ENCODE measurements around the gene SIX3. TPM values are rescaled to one million over a fixed set of nuclear protein-coding genes. Genes with fewer than 3 reads are reported as not detected.

SIX3 gene
- polyA plus RNA-seq, 2 donors, result not detected

DNA sequence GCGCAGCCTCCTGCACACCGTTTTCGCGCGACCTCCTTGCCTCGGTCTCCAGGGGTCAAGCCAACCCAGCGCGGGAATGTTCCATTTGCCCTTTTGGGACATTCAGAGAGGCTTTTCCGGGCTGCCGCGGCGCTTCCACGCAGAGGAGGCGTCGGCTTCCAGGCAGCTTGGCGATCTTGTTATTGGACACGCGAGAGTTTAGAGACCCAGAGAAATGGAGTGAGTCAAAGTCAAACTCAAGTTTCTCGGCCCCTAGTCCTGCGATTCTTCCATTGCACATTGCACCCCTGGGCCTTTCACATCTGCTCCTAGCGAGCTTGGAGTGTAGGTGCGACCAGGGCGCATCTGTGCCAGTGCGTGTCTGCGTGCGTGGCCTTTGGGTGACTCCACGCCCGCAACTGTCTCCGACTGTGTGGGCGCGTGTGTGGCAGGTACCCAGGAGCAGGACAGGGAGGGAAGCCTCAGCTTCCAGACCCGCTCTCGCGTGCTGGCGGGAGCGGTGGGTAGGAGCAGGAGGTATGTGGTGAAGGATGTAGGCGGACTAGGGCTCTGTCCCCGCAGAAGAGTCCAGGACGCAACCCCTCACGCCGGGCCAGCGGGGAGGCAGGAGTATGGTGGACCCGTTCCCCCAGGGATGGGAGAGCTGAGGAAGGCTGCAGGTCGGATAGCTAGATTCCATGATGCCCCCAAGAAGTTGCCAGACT, 13.5 kb downstream of the SIX3 start:
- H3K27ac ChIP-seq (ENCODE audit: low read depth in 2 of 2, low read length in 1 of 2), result no peak overlapping the region
- H3K9me3 ChIP-seq (ENCODE audit: control insufficient read depth in 2 of 2, insufficient read depth in 1 of 2, low read depth in 1 of 2, low read length in 1 of 2), result no peaks in the 10 kb centered on the region
- H3K4me1 ChIP-seq (ENCODE audit: control insufficient read depth in 2 of 2, insufficient read depth in 2 of 2, low read length in 1 of 2), result peaks cover 14% of the 10 kb centered on the region in 2 donors
- 4 to 5% methylated on average over 44 of the region's 44 CpGs for WGBS, 2 donors
- peaks cover 9 to 17% of the 10 kb centered on the region in 2 donors for H3K27me3 ChIP-seq (ENCODE audit: control insufficient read depth in 1 of 2, insufficient read depth in 2 of 2, low read length in 2 of 2)
- no peaks in the 10 kb centered on the region for H3K36me3 ChIP-seq (ENCODE audit: control insufficient read depth in 2 of 2, insufficient read depth in 2 of 2, low read length in 1 of 2)
- peak overlapping the region in 1 of 2 donors; percentile 5 for H3K4me3 ChIP-seq (ENCODE audit: low read depth in 1 of 2, low read length in 2 of 2)

DNA sequence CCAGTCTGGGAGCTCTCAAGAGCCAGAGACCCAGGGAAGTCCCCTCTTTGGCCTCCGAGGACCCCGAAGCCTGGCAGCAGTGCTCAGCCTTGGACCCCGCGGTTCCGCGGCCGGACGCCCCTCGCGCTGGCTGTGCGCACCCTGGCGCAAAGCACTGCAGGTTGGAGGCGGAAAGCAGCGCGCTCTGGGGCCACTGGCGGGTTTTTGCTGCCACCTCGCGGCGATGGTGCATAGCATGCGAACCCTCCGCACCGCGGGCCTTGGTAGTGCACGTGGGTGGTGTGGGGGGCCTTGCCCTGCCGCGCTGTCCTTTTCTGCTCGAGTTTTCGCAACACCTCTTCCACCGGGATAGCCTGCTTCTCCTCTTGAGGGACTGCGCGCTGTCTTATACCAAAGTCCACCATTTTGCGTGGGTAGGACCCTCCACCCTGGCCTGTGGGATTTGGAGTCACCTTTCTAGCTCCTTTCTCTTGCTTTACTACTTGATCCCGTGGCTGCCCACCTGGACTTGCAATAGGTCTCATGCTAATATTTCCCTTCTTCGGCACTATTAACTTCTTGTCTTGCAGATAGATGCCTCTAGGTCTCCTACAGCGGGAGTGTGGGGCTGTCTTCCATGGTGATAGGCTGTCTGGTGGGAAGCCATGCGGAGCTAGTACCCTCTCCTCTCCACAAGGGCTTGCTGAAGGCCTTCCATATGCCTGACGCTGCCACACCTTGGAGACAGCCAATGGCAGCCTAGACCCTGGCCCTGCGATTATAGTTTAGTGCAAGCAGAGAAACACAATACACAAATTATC, 14.3 kb downstream of the SIX3 start:
- peaks cover 14% of the 10 kb centered on the region in 2 donors for H3K4me1 ChIP-seq (ENCODE audit: control insufficient read depth in 2 of 2, insufficient read depth in 2 of 2, low read length in 1 of 2)
- no peak overlapping the region for H3K27ac ChIP-seq (ENCODE audit: low read depth in 2 of 2, low read length in 1 of 2)
- WGBS, 2 donors, result 9 to 10% methylated on average over 38 of the region's 38 CpGs
- H3K4me3 ChIP-seq (ENCODE audit: low read depth in 1 of 2, low read length in 2 of 2), result peak overlapping the region in 1 of 2 donors; percentile 5
- no peaks in the 10 kb centered on the region for H3K36me3 ChIP-seq (ENCODE audit: control insufficient read depth in 2 of 2, insufficient read depth in 2 of 2, low read length in 1 of 2)
- peaks cover 9 to 17% of the 10 kb centered on the region in 2 donors for H3K27me3 ChIP-seq (ENCODE audit: control insufficient read depth in 1 of 2, insufficient read depth in 2 of 2, low read length in 2 of 2)
- no peaks in the 10 kb centered on the region for H3K9me3 ChIP-seq (ENCODE audit: control insufficient read depth in 2 of 2, insufficient read depth in 1 of 2, low read depth in 1 of 2, low read length in 1 of 2)

DNA sequence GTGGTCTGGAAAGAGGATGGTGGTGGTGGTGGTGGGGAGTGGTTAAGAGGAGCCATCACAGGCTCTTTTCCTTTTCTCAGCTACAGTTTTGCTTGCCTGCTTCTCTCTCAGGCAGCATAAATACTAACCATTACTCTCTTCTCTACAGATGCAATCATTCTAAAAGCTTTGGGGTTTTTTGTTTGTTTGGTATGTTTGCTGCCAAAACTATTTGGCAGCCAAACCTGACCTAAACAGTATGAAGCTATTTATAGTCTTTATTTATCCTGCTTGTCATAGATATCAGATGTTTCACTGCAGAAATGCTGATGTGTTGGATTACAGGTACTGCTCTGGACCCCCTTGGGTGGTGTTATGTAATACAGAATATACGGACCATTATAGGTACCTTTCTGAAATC, 15.3 kb downstream of the SIX3 start:
- H3K4me1 ChIP-seq (ENCODE audit: control insufficient read depth in 2 of 2, insufficient read depth in 2 of 2, low read length in 1 of 2), result peaks cover 14% of the 10 kb centered on the region in 2 donors

DNA sequence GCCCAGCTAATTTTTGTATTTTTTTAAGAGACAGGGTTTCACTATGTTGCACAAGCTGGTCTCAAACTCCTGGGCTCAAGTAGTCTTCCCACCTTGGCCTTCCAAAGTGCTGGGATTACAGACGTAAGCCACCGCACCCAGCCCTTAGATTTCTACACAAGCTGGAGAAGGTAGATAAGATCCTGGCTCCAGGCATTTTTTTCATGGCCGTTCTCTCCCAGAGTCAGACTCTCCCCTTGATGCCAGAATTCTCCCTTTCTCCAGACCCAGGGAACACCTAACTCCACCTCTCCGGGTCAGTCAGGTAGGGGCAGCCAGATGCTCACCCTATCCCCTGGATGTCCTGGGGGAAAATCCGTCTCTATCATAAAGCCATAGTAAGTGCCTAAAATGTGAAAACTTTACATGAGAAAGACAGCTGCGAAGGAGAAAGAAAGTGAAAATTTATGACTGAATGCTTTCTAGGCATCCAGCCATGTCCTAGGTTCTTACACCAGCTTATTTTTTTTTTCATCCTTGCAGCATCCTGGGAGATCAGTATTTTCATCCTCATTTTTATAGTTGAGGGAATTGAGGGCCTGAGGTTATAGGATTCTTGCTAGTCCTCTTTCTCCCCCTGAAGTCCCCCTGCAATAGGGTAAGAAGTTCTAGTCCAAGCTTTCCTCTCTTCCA, 16.3 kb downstream of the SIX3 start:
- WGBS, 2 donors, result 69 to 79% methylated on average over 6 of the region's 6 CpGs
- Histone ChIP-seq H3K27ac (ENCODE audit: low read depth in 2 of 2, low read length in 1 of 2) (no peak overlapping the region), H3K27me3 (ENCODE audit: control insufficient read depth in 1 of 2, insufficient read depth in 2 of 2, low read length in 2 of 2) (peaks cover 6 to 13% of the 10 kb centered on the region in 2 donors), H3K4me1 (ENCODE audit: control insufficient read depth in 2 of 2, insufficient read depth in 2 of 2, low read length in 1 of 2) (peaks cover 8 to 12% of the 10 kb centered on the region in 2 donors), H3K36me3 (ENCODE audit: control insufficient read depth in 2 of 2, insufficient read depth in 2 of 2, low read length in 1 of 2) (no peaks in the 10 kb centered on the region), H3K4me3 (ENCODE audit: low read depth in 1 of 2, low read length in 2 of 2) (no peak overlapping the region), H3K9me3 (ENCODE audit: control insufficient read depth in 2 of 2, insufficient read depth in 1 of 2, low read depth in 1 of 2, low read length in 1 of 2) (no peaks in the 10 kb centered on the region)

More for the DNA sequence above, 15.3 kb downstream of the SIX3 start:
- Histone ChIP-seq H3K27me3 (ENCODE audit: control insufficient read depth in 1 of 2, insufficient read depth in 2 of 2, low read length in 2 of 2) (peaks cover 6 to 13% of the 10 kb centered on the region in 2 donors), H3K9me3 (ENCODE audit: control insufficient read depth in 2 of 2, insufficient read depth in 1 of 2, low read depth in 1 of 2, low read length in 1 of 2) (no peaks in the 10 kb centered on the region), H3K36me3 (ENCODE audit: control insufficient read depth in 2 of 2, insufficient read depth in 2 of 2, low read length in 1 of 2) (no peaks in the 10 kb centered on the region), H3K27ac (ENCODE audit: low read depth in 2 of 2, low read length in 1 of 2) (no peak overlapping the region), H3K4me3 (ENCODE audit: low read depth in 1 of 2, low read length in 2 of 2) (no peak overlapping the region)
- 56 to 71% methylated on average over 1 of the region's 1 CpG for WGBS, 2 donors

DNA sequence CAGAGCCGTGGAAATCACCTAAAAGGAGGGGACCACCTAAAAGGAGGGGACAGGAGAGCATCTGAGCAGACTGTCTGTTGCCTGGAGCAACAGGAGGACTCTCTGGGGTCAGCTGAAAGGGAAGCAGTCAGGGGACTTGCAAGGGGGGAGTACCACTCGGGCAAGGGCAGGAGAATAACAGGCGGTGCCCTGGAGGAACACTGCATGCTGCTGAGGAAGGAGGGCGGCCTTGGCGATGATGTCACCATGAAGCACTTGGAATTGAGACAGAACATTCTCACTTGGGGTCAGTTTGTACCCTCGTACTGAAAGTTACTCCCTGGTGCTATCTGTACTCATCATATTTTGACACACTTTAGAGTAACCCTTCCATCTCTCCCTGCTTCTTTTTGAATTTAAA, 18.4 kb downstream of the SIX3 start:
- Histone ChIP-seq H3K4me3 (ENCODE audit: low read depth in 1 of 2, low read length in 2 of 2) (no peak overlapping the region), H3K9me3 (ENCODE audit: control insufficient read depth in 2 of 2, insufficient read depth in 1 of 2, low read depth in 1 of 2, low read length in 1 of 2) (no peaks in the 10 kb centered on the region), H3K4me1 (ENCODE audit: control insufficient read depth in 2 of 2, insufficient read depth in 2 of 2, low read length in 1 of 2) (peaks cover 7 to 8% of the 10 kb centered on the region in 2 donors), H3K27ac (ENCODE audit: low read depth in 2 of 2, low read length in 1 of 2) (no peak overlapping the region), H3K27me3 (ENCODE audit: control insufficient read depth in 1 of 2, insufficient read depth in 2 of 2, low read length in 2 of 2) (peaks cover 2 to 5% of the 10 kb centered on the region in 2 donors), H3K36me3 (ENCODE audit: control insufficient read depth in 2 of 2, insufficient read depth in 2 of 2, low read length in 1 of 2) (no peaks in the 10 kb centered on the region)
- WGBS, 2 donors, result 70 to 71% methylated on average over 6 of the region's 6 CpGs

DNA sequence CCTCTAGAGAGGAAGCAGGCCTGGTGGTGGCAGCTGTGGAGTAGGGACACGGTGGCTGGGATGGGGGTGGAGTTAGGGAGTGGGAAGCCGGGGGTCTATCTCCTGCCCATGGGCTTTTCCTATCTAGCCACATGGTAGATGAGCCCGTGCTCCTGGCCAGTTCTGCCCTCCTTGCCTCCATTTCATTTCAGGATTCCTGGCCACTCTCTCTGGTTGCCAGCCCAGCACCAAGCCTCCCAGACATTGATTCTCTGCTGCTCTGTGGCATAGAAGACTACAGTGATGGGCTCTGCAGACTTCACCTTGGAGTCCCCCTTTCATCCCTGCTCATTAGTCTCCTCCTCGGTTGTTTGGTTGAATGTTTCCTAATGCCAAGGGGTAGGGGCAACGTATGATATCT, 19.4 kb downstream of the SIX3 start:
- H3K27me3 ChIP-seq (ENCODE audit: control insufficient read depth in 1 of 2, insufficient read depth in 2 of 2, low read length in 2 of 2), result no peaks in the 10 kb centered on the region
- H3K4me3 ChIP-seq (ENCODE audit: low read depth in 1 of 2, low read length in 2 of 2), result no peak overlapping the region
- peaks cover 0 to 3% of the 10 kb centered on the region in 2 donors for H3K4me1 ChIP-seq (ENCODE audit: control insufficient read depth in 2 of 2, insufficient read depth in 2 of 2, low read length in 1 of 2)
- H3K27ac ChIP-seq (ENCODE audit: low read depth in 2 of 2, low read length in 1 of 2), result no peak overlapping the region
- no peaks in the 10 kb centered on the region for H3K9me3 ChIP-seq (ENCODE audit: control insufficient read depth in 2 of 2, insufficient read depth in 1 of 2, low read depth in 1 of 2, low read length in 1 of 2)
- 86 to 93% methylated on average over 5 of the region's 5 CpGs for WGBS, 2 donors
- H3K36me3 ChIP-seq (ENCODE audit: control insufficient read depth in 2 of 2, insufficient read depth in 2 of 2, low read length in 1 of 2), result no peaks in the 10 kb centered on the region

DNA sequence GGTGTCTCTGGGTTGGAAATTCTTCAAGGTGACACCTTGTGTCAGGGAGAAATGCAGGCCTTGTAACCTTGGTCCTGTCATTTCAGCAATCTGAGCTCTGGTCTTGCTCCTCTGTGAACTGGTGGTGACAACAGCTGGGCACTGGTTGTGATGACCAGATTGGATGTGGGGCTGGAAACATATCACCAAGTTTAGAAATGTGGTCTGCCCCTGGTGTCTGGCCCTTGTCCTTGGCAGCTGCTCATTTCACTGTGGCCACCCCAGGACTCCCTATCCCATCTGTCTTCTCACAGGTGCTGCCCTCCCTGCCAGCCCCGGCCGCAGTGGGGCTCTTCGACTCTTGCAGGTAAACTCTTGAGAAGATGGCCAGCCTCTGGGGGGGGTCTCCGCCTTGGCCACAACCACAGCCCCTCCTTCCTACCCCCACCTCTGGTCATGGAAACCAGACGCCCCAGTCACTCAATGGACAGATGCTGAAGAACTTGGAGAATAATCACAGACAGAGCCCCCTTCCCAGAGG, 20.7 kb downstream of the SIX3 start:
- peaks cover 0 to 3% of the 10 kb centered on the region in 2 donors for H3K4me1 ChIP-seq (ENCODE audit: control insufficient read depth in 2 of 2, insufficient read depth in 2 of 2, low read length in 1 of 2)
- H3K27me3 ChIP-seq (ENCODE audit: control insufficient read depth in 1 of 2, insufficient read depth in 2 of 2, low read length in 2 of 2), result no peaks in the 10 kb centered on the region
- no peaks in the 10 kb centered on the region for H3K9me3 ChIP-seq (ENCODE audit: control insufficient read depth in 2 of 2, insufficient read depth in 1 of 2, low read depth in 1 of 2, low read length in 1 of 2)
- no peaks in the 10 kb centered on the region for H3K36me3 ChIP-seq (ENCODE audit: control insufficient read depth in 2 of 2, insufficient read depth in 2 of 2, low read length in 1 of 2)
- WGBS, 2 donors, result 81 to 86% methylated on average over 5 of the region's 5 CpGs
- no peak overlapping the region for H3K27ac ChIP-seq (ENCODE audit: low read depth in 2 of 2, low read length in 1 of 2)
- no peak overlapping the region for H3K4me3 ChIP-seq (ENCODE audit: low read depth in 1 of 2, low read length in 2 of 2)

DNA sequence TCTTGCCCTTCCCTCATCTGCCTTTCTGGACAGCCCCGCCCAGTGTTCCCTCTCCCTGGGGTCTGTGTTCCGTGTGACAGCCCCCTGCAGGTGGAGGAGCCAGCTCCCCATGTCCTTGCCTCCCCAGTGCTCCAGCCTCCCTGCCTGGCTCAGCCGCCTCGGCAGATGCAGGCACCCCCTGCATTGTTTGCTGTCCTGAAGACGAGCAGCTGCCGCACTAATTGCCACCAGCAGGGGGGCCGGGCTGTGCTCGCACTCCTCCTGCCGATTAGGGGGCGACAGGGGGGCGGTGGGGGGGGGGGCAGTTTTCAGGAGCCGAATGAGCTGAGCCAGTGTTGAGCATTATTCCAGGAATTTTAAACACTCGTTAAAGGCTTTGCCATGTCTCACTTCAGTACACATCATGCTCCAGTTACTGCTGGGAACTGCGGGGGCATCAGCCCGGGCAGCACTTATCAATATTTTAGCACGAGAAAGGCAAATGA, 23.3 kb downstream of the SIX3 start:
- Histone ChIP-seq H3K27ac (ENCODE audit: low read depth in 2 of 2, low read length in 1 of 2) (no peak overlapping the region), H3K4me1 (ENCODE audit: control insufficient read depth in 2 of 2, insufficient read depth in 2 of 2, low read length in 1 of 2) (no peaks in the 10 kb centered on the region), H3K27me3 (ENCODE audit: control insufficient read depth in 1 of 2, insufficient read depth in 2 of 2, low read length in 2 of 2) (no peaks in the 10 kb centered on the region), H3K9me3 (ENCODE audit: control insufficient read depth in 2 of 2, insufficient read depth in 1 of 2, low read depth in 1 of 2, low read length in 1 of 2) (no peaks in the 10 kb centered on the region), H3K36me3 (ENCODE audit: control insufficient read depth in 2 of 2, insufficient read depth in 2 of 2, low read length in 1 of 2) (no peaks in the 10 kb centered on the region), H3K4me3 (ENCODE audit: low read depth in 1 of 2, low read length in 2 of 2) (no peak overlapping the region)
- WGBS, 2 donors, result 20 to 22% methylated on average over 16 of the region's 16 CpGs

DNA sequence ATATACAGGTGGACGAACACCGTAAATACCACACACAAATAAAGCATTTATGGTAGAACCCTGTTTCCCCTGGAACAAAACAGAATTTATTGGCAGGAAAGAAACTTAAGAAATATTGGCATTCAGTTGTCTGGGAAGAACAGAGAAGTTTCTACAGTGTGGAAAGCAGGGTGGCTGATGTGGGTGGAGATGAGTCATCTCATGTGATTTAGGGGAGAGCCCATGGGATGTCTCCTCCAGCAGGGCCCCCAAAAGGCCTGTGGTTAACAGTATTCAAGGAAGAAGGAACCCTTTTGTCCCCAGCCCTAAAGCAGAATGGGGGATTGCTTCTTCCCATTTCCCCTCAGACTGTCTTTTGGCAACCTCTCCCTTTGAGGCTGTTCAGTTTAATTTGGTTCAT, 24.2 kb downstream of the SIX3 start:
- Histone ChIP-seq H3K9me3 (ENCODE audit: control insufficient read depth in 2 of 2, insufficient read depth in 1 of 2, low read depth in 1 of 2, low read length in 1 of 2) (no peaks in the 10 kb centered on the region), H3K36me3 (ENCODE audit: control insufficient read depth in 2 of 2, insufficient read depth in 2 of 2, low read length in 1 of 2) (no peaks in the 10 kb centered on the region), H3K4me3 (ENCODE audit: low read depth in 1 of 2, low read length in 2 of 2) (no peak overlapping the region), H3K27ac (ENCODE audit: low read depth in 2 of 2, low read length in 1 of 2) (no peak overlapping the region), H3K27me3 (ENCODE audit: control insufficient read depth in 1 of 2, insufficient read depth in 2 of 2, low read length in 2 of 2) (no peaks in the 10 kb centered on the region), H3K4me1 (ENCODE audit: control insufficient read depth in 2 of 2, insufficient read depth in 2 of 2, low read length in 1 of 2) (no peaks in the 10 kb centered on the region)
- 92 to 94% methylated on average over 2 of the region's 2 CpGs for WGBS, 2 donors
